Ishikawa (cell line): ENCODE data around the gene AASDHPPT.

ENCODE experiments used
- CEBPB ChIP-seq: IDR thresholded peaks from 2 replicates; pipeline ENCODE4 v1.6.1; 2012
- CREB1 ChIP-seq: IDR thresholded peaks from 2 replicates; pipeline ENCODE4 v1.6.1; 2012; ENCODE audit warnings: low read depth
- EGR1 ChIP-seq: IDR thresholded peaks from 2 replicates; pipeline ENCODE4 v1.6.1; 2012
- EP300 ChIP-seq: IDR thresholded peaks from 2 replicates; pipeline ENCODE4 v1.6.1; 2012; ENCODE audit warnings: borderline replicate concordance
- FOXM1 ChIP-seq: IDR thresholded peaks from 2 replicates; pipeline ENCODE4 v1.6.1; 2012; ENCODE audit warnings: low read depth, borderline replicate concordance
- MAX ChIP-seq: IDR thresholded peaks from 2 replicates; pipeline ENCODE4 v1.6.1; 2012
- NFIC ChIP-seq: IDR thresholded peaks from 2 replicates; pipeline ENCODE4 v1.6.1; 2012
- RAD21 ChIP-seq: IDR thresholded peaks from 2 replicates; pipeline ENCODE4 v1.6.1; 2012; ENCODE audit warnings: low read depth
- REST ChIP-seq: IDR thresholded peaks from 2 replicates; pipeline ENCODE4 v1.6.1; 2012; ENCODE audit warnings: low read depth, mild to moderate bottlenecking
- TAF1 ChIP-seq: IDR thresholded peaks from 2 replicates; pipeline ENCODE4 v1.6.1; 2012; ENCODE audit warnings: low read depth, mild to moderate bottlenecking
- TCF12 ChIP-seq: IDR thresholded peaks from 2 replicates; pipeline ENCODE4 v1.6.1; 2012; ENCODE audit warnings: low read depth
- TEAD4 ChIP-seq: IDR thresholded peaks from 2 replicates; pipeline ENCODE4 v1.6.1; 2012
- USF1 ChIP-seq: IDR thresholded peaks from 2 replicates; pipeline ENCODE4 v1.6.1; 2012
- YY1 ChIP-seq: IDR thresholded peaks from 2 replicates; pipeline ENCODE4 v1.6.1; 2012; ENCODE audit warnings: low read depth
- ZBTB7A ChIP-seq: IDR thresholded peaks from 2 replicates; pipeline ENCODE4 v1.6.1; 2012; ENCODE audit warnings: low read depth

The AASDHPPT gene

DNA sequence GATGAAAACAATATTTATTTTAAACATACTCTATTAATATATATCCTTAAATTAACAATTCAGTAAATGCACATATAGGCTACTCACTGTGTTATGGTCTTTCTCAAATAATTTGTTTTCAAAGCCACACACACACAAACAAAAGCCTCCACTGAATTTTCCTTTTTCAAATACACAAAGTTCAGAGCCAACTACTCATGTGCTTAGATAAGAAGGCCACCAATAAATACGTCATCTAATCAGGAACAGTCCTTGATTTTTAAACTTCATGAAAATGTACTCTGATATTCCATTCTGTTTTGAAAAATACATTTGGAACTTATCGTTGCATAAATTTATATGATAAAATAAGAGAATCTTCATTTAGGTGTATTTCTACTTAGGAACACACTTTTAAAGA is 26.4 kb upstream of the AASDHPPT start:
- no peak for TF ChIP-seq TAF1
- no peak for TF ChIP-seq MAX
- no peak for TF ChIP-seq EGR1
- TF ChIP-seq ZBTB7A: no peak

DNA sequence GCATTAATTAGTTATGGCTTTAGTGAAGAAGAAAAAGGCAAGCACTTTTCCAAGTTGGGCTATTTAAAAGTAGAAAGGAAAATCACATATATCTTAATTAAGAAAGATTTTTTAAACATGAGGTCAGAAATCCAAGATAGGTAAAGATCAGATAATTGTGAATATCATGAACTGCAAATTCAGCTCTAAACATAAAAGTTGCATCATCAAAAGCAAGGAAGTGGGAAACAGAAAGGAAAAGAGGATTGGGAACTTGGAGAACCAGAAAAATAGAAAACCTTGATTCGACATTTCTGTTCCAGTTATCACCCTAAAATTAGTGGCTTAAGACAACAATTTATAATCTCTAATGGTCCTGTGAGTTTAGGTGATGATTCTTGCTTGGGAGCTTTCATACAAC is 17.8 kb upstream of the AASDHPPT start:
- TF ChIP-seq FOXM1: no peak

DNA sequence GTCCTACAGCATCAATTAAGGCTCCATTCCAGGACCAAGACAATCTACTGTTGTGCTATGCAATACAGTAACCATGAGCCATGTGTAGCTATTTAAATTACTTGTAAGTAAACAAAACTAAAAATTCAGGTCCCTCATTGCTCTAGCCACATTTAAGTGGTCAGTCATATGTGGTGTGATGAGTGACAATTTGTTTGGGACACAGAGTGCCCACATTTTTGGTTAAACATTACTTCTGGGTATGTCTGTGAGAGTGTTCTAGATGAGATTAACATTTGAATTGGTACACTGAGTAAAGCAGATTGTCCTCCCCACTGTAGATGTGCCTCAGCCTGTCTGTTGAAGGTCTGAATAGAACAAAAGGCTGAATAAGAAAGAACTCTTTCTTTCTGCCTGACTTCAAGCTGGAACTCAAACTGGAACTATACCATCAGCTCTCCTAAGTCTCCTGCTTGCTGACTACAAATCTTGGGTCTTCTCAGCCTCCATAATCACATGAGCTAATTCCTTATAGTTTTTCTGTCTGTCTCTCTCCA is 16.1 kb upstream of the AASDHPPT start:
- no peak for TF ChIP-seq REST
- no peak for TF ChIP-seq CREB1
- TF ChIP-seq NFIC: no peak
- TF ChIP-seq EGR1: no peak
- no peak for TF ChIP-seq USF1
- no peak for TF ChIP-seq TAF1
- no peak for TF ChIP-seq EP300
- TF ChIP-seq TEAD4: no peak
- no peak for TF ChIP-seq RAD21
- TF ChIP-seq TCF12: no peak
- no peak for TF ChIP-seq CEBPB
- no peak for TF ChIP-seq MAX
- TF ChIP-seq YY1: no peak
- TF ChIP-seq FOXM1: no peak
- no peak for TF ChIP-seq ZBTB7A

DNA sequence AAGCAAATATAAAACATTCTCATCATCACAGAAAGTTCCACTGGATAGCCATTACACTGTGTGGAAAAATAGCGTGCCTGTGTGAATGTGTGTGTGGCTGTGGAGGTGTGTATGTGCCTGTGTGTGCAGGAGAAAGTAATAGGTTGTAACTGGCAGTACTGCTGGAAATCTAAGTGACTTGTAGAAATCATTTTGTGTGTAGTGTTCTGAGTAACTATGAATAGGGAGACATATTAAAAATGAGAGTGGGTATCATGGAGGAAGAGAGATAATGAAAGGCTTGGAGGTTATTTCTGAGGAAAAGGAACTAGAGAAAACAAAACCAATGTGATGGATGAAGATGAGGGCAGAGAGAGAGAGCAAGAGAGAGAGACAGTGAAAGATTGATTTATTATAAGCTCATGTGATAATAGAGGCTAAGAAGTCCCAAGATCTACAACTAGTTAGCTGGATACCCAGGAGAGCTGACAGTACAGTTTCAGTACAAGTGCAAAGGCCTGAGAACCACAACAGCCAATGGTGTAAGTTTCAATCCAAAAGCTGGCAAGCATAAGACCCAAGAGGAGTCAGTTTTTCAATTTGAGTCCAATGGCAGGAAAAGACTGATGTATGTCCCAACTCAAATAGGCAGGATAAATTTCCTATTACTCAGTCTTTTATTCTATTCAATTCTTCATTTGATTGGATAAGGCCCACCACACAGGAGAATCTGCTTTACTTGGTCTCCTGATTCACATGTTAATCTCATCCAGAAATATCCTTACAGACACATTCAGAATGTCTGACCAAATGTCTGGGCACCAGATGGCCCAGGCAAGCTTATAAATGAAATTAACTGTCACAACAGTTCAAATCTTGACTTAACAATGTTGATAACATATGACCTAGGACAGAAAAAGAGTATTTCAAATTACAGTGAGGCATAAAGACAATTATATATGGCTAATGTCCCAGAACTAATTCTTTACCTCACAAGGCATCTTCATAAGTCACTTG is 15.2 kb upstream of the AASDHPPT start:
- TF ChIP-seq MAX: no peak
- no peak for TF ChIP-seq CEBPB
- no peak for TF ChIP-seq EP300
- TF ChIP-seq NFIC: no peak
- no peak for TF ChIP-seq RAD21
- no peak for TF ChIP-seq TCF12
- no peak for TF ChIP-seq EGR1
- TF ChIP-seq CREB1: no peak
- no peak for TF ChIP-seq FOXM1

- TF ChIP-seq CREB1: no peak
- no peak for TF ChIP-seq TAF1
Measured at GRCh38 chr11:106063009-106063408, 14.5 kb upstream of the AASDHPPT start.

- TF ChIP-seq FOXM1 (no peak), EP300 (no peak), CREB1 (no peak), RAD21 (no peak), USF1 (no peak), TEAD4 (no peak), TAF1 (no peak), REST (no peak), YY1 (no peak), ZBTB7A (no peak), MAX (no peak), NFIC (no peak), TCF12 (no peak), CEBPB (no peak), EGR1 (no peak)
Measured at GRCh38 chr11:106070606-106071005, 6.9 kb upstream of the AASDHPPT start.
